ENCODE results near the gene DOC2A. TPM values are rescaled to one million over a fixed set of nuclear protein-coding genes. Genes with fewer than 3 reads are reported as not detected.

DOC2A gene
- total and polyA plus RNA-seq, 11 donors = 0.09 to 1.4 (median 0.88) TPM; not detected in 4

DNA sequence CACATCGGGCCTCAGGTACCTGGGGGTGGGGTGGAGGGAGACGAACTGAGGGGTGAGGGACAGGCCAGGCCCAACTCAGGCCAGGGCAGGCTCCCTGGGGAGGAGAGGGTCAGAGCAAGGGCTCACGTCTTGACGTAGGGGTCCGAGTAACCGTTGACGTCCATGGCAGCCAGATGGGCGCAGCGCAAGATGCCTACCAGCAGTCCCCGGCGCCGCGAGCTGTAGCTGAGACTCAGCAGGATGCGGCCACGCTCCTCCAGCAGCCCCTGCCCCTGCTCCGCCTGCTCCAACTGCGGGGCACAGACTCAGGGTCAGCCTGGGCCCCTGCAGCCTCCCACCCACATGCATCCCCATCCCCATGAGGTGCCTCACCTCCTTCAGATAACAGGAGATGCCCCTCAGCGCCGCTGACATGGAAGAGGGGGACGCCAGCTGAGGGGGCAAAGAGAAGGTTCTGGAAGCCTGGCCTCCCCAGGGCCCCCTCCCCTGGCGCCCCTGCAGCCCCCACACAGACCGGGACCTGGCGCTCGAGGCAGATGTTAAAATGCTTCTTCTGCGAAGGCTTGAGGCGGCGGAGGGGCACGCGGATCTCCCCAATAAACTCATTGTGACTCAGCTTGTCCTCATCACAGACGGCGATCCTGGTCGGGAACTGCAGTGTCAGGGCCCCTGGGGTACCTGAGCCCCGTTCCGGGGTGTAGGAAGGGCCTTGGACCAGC is 4.0 kb downstream of the DOC2A start:
- ATAC-seq (no peak), DNase-seq (peak in 1 of 5 donors; percentile 20)
- H3K4me3 ChIP-seq = no peak overlapping the region
- H3K27me3 ChIP-seq = peaks cover 18 to 38% (median 31%) of the 10 kb centered on the region in 9 donors
- no peak overlapping the region for H3K27ac ChIP-seq
- no peak for TF ChIP-seq POLR2A (IDR thresholded peaks at IDR 0.05)
- no peak for TF ChIP-seq CTCF (IDR thresholded peaks at IDR 0.05)
- intact Hi-C loops (cut with DNase I) = loop anchor here in 5 of 10 donors (5.0 to 10.0 kb wide), 7 partner anchors 52 to 305 kb away; partner anchors contain the start of genes KCTD13 (in 4 of the 5), CDIPT (in 3 of the 5), PAGR1 (in 1 of the 5) and PRRT2 (in 1 of the 5)
- H3K4me1 ChIP-seq = peaks cover 2 to 27% (median 12%) of the 10 kb centered on the region in 12 donors
- H3K36me3 ChIP-seq = peaks cover 0 to 13% (median 0%) of the 10 kb centered on the region in 9 donors
- no peaks in the 10 kb centered on the region for H3K9me3 ChIP-seq
- 78 to 87% (median 83%) methylated on average over 28 to 34 of the region's 34 CpGs for WGBS, 4 donors

DNA sequence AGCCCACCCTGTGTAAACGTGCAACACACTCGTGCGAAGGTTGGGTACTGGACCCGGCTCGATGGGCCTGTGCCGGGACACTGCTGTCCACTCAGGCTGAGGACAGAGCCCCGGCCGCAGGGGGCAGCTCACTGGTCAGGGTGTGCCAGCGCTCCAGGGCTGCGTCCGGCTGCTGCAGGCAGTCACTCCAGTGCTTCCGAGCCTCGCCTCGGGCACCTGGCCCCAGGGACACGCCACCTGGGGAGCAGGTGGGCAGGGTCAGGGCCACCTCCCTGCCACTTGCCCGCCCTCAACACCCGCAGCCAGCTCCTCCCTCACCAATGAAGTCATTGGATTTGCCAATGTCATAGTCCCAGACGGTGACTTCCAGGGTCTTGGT is 4.7 kb downstream of the DOC2A start:
- WGBS, 4 donors = 89 to 90% (median 90%) methylated on average over 16 to 18 of the region's 18 CpGs
- intact Hi-C loops (cut with DNase I) = loop anchor here in 5 of 10 donors (5.0 to 10.0 kb wide), 7 partner anchors 51 to 304 kb away; partner anchors contain the start of genes KCTD13 (in 4 of the 5), CDIPT (in 3 of the 5), PAGR1 (in 1 of the 5) and PRRT2 (in 1 of the 5)
- H3K36me3 ChIP-seq = peaks cover 0 to 20% (median under 1%) of the 10 kb centered on the region in 9 donors
- no peak for DNase-seq
- H3K4me1 ChIP-seq = peaks cover 1 to 20% (median 8%) of the 10 kb centered on the region in 12 donors
- TF ChIP-seq POLR2A (IDR thresholded peaks at IDR 0.05) = no peak
- no peak for TF ChIP-seq CTCF (IDR thresholded peaks at IDR 0.05)
- H3K27ac ChIP-seq = no peak overlapping the region
- no peak overlapping the region for H3K4me3 ChIP-seq
- no peak for ATAC-seq
- no peaks in the 10 kb centered on the region for H3K9me3 ChIP-seq
- H3K27me3 ChIP-seq = peaks cover 13 to 31% (median 23%) of the 10 kb centered on the region in 9 donors

DNA sequence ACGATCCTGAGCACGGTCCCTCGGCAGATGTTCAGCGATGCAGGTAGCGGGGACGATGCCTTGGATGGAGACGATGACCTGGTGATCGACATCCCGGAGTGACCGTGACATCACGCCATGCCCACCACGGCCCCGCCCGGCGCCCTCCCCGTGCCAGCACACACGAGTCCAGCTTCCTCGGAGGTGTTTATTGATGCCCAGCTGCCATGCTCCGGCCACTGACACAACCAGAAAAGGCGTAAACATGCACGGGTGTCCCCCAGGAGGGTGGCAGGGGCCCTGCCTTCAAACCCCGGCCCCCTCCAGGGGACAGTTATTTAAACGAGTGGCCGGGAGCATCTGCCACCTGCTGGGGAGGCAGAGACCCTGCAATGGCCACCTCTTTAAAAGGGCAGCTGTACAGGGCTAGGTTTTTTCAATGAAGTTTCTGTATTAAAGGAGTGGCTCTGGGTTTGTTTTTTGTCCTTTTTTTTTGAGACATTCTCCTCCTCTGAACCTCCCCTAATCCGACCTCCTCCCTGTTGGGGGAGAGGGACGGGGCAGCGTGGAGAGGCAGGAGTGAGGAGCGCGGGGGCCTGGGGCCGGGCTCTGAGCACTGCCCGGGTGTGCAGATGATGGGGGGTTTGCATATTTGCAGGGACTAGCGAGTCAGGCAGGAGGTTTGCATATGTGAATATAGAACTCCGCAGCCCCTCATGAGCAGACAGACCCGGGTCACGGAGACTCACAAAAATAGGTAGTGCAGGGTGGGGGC is 5.3 kb downstream of the DOC2A start:
- intact Hi-C loops (cut with DNase I) = loop anchor here in 5 of 10 donors (5.0 to 10.0 kb wide), 7 partner anchors 51 to 303 kb away; partner anchors contain the start of genes KCTD13 (in 4 of the 5), CDIPT (in 3 of the 5), PAGR1 (in 1 of the 5) and PRRT2 (in 1 of the 5)
- H3K27me3 ChIP-seq = peaks cover 7 to 25% (median 18%) of the 10 kb centered on the region in 9 donors
- no peak overlapping the region for H3K27ac ChIP-seq
- TF ChIP-seq CTCF (IDR thresholded peaks at IDR 0.05) = peak; percentile 73 to 89 (median 84)
- TF ChIP-seq POLR2A (IDR thresholded peaks at IDR 0.05) = peak in 1 of 2 donors; percentile 9
- H3K9me3 ChIP-seq = no peaks in the 10 kb centered on the region
- ATAC-seq = peak in 3 of 4 donors; percentile 29 to 66 (median 62)
- peak in 2 of 5 donors; percentile 22 to 64 for DNase-seq
- 53 to 64% (median 63%) methylated on average over 27 to 35 of the region's 35 CpGs for WGBS, 4 donors
- peaks cover 0 to 14% (median 3%) of the 10 kb centered on the region in 12 donors for H3K4me1 ChIP-seq
- H3K4me3 ChIP-seq = no peak overlapping the region
- H3K36me3 ChIP-seq = peaks cover 0 to 26% (median 6%) of the 10 kb centered on the region in 9 donors
